H9 (cell line): ENCODE data around the gene LNPK. TPM values are rescaled to one million over a fixed set of nuclear protein-coding genes. Genes with fewer than 3 reads are reported as not detected.

Experiments
- DNase-seq: peaks from one replicate; pipeline ENCODE4 v3.0.0-alpha.2; 2017
- H2AFZ ChIP-seq: one replicate; pipeline ENCODE4 v1.6.1; 2013; ENCODE audit warnings: mild to moderate bottlenecking, low read length, control low read depth, moderate library complexity
- H2AK5ac ChIP-seq: 2 replicates; pipeline ENCODE4 v1.6.1; 2013; ENCODE audit warnings: low read length, control low read depth, mixed read lengths; ENCODE audit not compliant: insufficient read length
- H2BK120ac ChIP-seq: one replicate; pipeline ENCODE4 v1.6.1; 2013; ENCODE audit warnings: low read depth, mild to moderate bottlenecking, low read length, control low read depth, inconsistent platforms; ENCODE audit not compliant: poor library complexity, severe bottlenecking
- H2BK12ac ChIP-seq: 2 replicates; pipeline ENCODE4 v1.6.1; 2013; ENCODE audit warnings: low read length, control low read depth, mixed read lengths, low read depth; ENCODE audit not compliant: insufficient read length
- H2BK15ac ChIP-seq: 2 replicates; pipeline ENCODE4 v1.6.1; 2013; ENCODE audit warnings: low read depth, low read length, control low read depth
- H2BK20ac ChIP-seq: one replicate; pipeline ENCODE4 v1.6.1; 2013; ENCODE audit warnings: low read depth, mild to moderate bottlenecking, low read length, control low read depth, inconsistent platforms; ENCODE audit not compliant: poor library complexity, severe bottlenecking
- H2BK5ac ChIP-seq: 2 replicates; pipeline ENCODE4 v1.6.1; 2013; ENCODE audit warnings: low read length, control low read depth, mixed read lengths; ENCODE audit not compliant: insufficient read length
- H3K14ac ChIP-seq: 2 replicates; pipeline ENCODE4 v1.6.1; 2013; ENCODE audit warnings: low read length, control low read depth; ENCODE audit not compliant: insufficient read depth
- H3K18ac ChIP-seq: 2 replicates; pipeline ENCODE4 v1.6.1; 2013; ENCODE audit warnings: low read depth, mild to moderate bottlenecking, mixed read lengths, low read length, control low read depth; ENCODE audit not compliant: insufficient read length
- H3K23ac ChIP-seq: 2 replicates; pipeline ENCODE4 v1.6.1; 2013; ENCODE audit warnings: low read length, control low read depth, mixed read lengths, low read depth; ENCODE audit not compliant: insufficient read length
- H3K23me2 ChIP-seq: 2 replicates; pipeline ENCODE4 v1.6.1; 2013; ENCODE audit warnings: low read depth, mild to moderate bottlenecking, mixed read lengths, low read length, control low read depth; ENCODE audit not compliant: insufficient read length, poor library complexity, severe bottlenecking
- H3K27ac ChIP-seq: 2 replicates; pipeline ENCODE4 v1.5.1; 2013; ENCODE audit warnings: low read length, control low read depth, mixed read lengths, low read depth; ENCODE audit not compliant: insufficient read length
- H3K27me3 ChIP-seq: 2 replicates; pipeline ENCODE4 v1.6.1; 2013; ENCODE audit warnings: low read length, control low read depth, inconsistent platforms; ENCODE audit not compliant: insufficient read depth
- H3K4ac ChIP-seq: 2 replicates; pipeline ENCODE4 v1.6.1; 2013; ENCODE audit warnings: low read depth, mild to moderate bottlenecking, control low read depth, inconsistent platforms, low read length, moderate library complexity
- H3K4me1 ChIP-seq: 2 replicates; pipeline ENCODE4 v1.6.1; 2013; ENCODE audit warnings: low read length, control low read depth, inconsistent platforms; ENCODE audit not compliant: insufficient read depth
- H3K4me2 ChIP-seq: 2 replicates; pipeline ENCODE4 v1.6.1; 2013; ENCODE audit warnings: low read length, control low read depth, mixed read lengths; ENCODE audit not compliant: insufficient read length, insufficient read depth
- H3K56ac ChIP-seq: 2 replicates; pipeline ENCODE4 v1.6.1; 2013; ENCODE audit warnings: low read depth, mild to moderate bottlenecking, mixed read lengths, low read length, control low read depth; ENCODE audit not compliant: insufficient read length
- H3K79me1 ChIP-seq: 2 replicates; pipeline ENCODE4 v1.6.1; 2013; ENCODE audit warnings: low read depth, mild to moderate bottlenecking, moderate library complexity, low read length, control low read depth, inconsistent platforms; ENCODE audit not compliant: insufficient read depth, poor library complexity, severe bottlenecking
- H3K79me2 ChIP-seq: 2 replicates; pipeline ENCODE4 v1.6.1; 2013; ENCODE audit warnings: low read length, control low read depth, inconsistent platforms; ENCODE audit not compliant: insufficient read depth
- H3K9ac ChIP-seq: 2 replicates; pipeline ENCODE4 v1.6.1; 2013; ENCODE audit warnings: low read length, control low read depth, mixed read lengths; ENCODE audit not compliant: insufficient read length; ENCODE audit errors: extremely low read depth
- H3K9me3 ChIP-seq: one replicate; pipeline ENCODE4 v1.6.1; 2013; ENCODE audit warnings: low read depth, low read length, inconsistent platforms; ENCODE audit not compliant: control insufficient read depth
- H3T11ph ChIP-seq: one replicate; pipeline ENCODE4 v1.6.1; 2013; ENCODE audit warnings: mild to moderate bottlenecking, low read length, control low read depth, inconsistent platforms
- H4K20me1 ChIP-seq: one replicate; pipeline ENCODE4 v1.6.1; 2013; ENCODE audit not compliant: control insufficient read depth, insufficient read length, insufficient read depth
- H4K5ac ChIP-seq: 2 replicates; pipeline ENCODE4 v1.6.1; 2013; ENCODE audit warnings: low read depth, mild to moderate bottlenecking, mixed read lengths, low read length, control low read depth; ENCODE audit not compliant: insufficient read length
- H4K8ac ChIP-seq: replicated peaks from 2 replicates; pipeline ENCODE4 v1.6.1; 2013; ENCODE audit warnings: low read length, control low read depth, mixed read lengths, low read depth; ENCODE audit not compliant: insufficient read length
- H4K91ac ChIP-seq: 2 replicates; pipeline ENCODE4 v1.6.1; 2013; ENCODE audit warnings: low read depth, mild to moderate bottlenecking, moderate library complexity, mixed read lengths, low read length, control low read depth; ENCODE audit not compliant: insufficient read length
- H3K27ac Mint-ChIP-seq, 3 experiments: 2 replicates in 2 of 3; 3 replicates in 1 of 3; pipeline ENCODE4 v1.8.0; 2020 to 2021; ENCODE audit warnings: mixed read lengths in 3 of 3, mild to moderate bottlenecking in 1 of 3, moderate library complexity in 1 of 3
- H3K27me3 Mint-ChIP-seq: 2 replicates; pipeline ENCODE4 v1.8.0; 2021; ENCODE audit warnings: low read depth, mild to moderate bottlenecking, moderate library complexity, mixed read lengths
- H3K36me3 Mint-ChIP-seq, 3 experiments: 2 replicates in 2 of 3; 3 replicates in 1 of 3; pipeline ENCODE4 v1.8.0; 2020 to 2021; ENCODE audit warnings: low read depth in 3 of 3, mixed read lengths in 3 of 3; ENCODE audit not compliant: insufficient read depth in 1 of 3
- H3K4me1 Mint-ChIP-seq, 2 experiments: 2 replicates each; pipeline ENCODE4 v1.8.0; 2020; ENCODE audit warnings: mixed read lengths in 2 of 2
- H3K4me3 Mint-ChIP-seq, 2 experiments: 2 replicates in 1 of 2; 3 replicates in 1 of 2; pipeline ENCODE4 v1.8.0; 2020 to 2021; ENCODE audit warnings: mild to moderate bottlenecking in 2 of 2, mixed read lengths in 2 of 2, moderate library complexity in 1 of 2
- H3K9me3 Mint-ChIP-seq, 2 experiments: 2 replicates in 1 of 2; 3 replicates in 1 of 2; pipeline ENCODE4 v1.8.0; 2020; ENCODE audit warnings: mild to moderate bottlenecking in 2 of 2, mixed read lengths in 2 of 2, moderate library complexity in 1 of 2
- CTCF ChIP-seq: fragments of 200-600 bp; sonication (generic); conservative IDR thresholded peaks from 3 replicates; pipeline ENCODE4 v1.8.0; 2021; ENCODE audit warnings: antibody characterized with exemption, mild to moderate bottlenecking
- WGBS: extraction: QIAGEN DNeasy Blood & Tissue Kit; methylation state at CpG from one replicate; pipeline ENCODE4 v1.1.7; 2013; ENCODE audit warnings: missing lambda C conversion rate, low lambda C conversion rate, mixed read lengths; ENCODE audit not compliant: insufficient read length; ENCODE audit errors: extremely low coverage; 5-methylcytosine and 5-hydroxymethylcytosine counted together
- total RNA-seq: library from RNA; stranded (reverse); gene quantifications from 2 replicates; pipeline ENCODE4 v1.2.1, GENCODE V29; 2021

Gene LNPK
- total RNA-seq, 1 experiment from 2014 or later = 8.5 TPM

GRCh38 chr2:175890636-175891242 is 111.3 kb downstream of the LNPK start:
- H3T11ph ChIP-seq = no peak overlapping the region
- H3K23me2 ChIP-seq = no peaks in the 10 kb centered on the region
- H4K20me1 ChIP-seq = no peaks in the 10 kb centered on the region
- WGBS = no CpG with 5 or more reads among the region's 9 CpGs
- H3K27ac ChIP-seq = no peak overlapping the region
- no peaks in the 10 kb centered on the region for H3K9me3 ChIP-seq
- H4K5ac ChIP-seq = no peak overlapping the region
- no peak overlapping the region for H2BK15ac ChIP-seq
- no peak overlapping the region for H4K91ac ChIP-seq
- no peak overlapping the region for H2AFZ ChIP-seq
- peaks cover 6% of the 10 kb centered on the region; the same call in 1 of the 2 replicates for H3K27me3 Mint-ChIP-seq
- H3K9me3 Mint-ChIP-seq = peaks cover 0 to 2% of the 10 kb centered on the region in 2 experiments; a peak in 2 of 5 replicates
- no peak overlapping the region for H2BK20ac ChIP-seq
- H2BK120ac ChIP-seq = no peak overlapping the region
- no peaks in the 10 kb centered on the region for H3K27me3 ChIP-seq
- no peak for DNase-seq
- TF ChIP-seq CTCF = no peak
- no peak overlapping the region for H2BK5ac ChIP-seq
- no peak overlapping the region for H3K4me3 Mint-ChIP-seq
- H2BK12ac ChIP-seq = no peak overlapping the region
- no peaks in the 10 kb centered on the region for H3K4me1 ChIP-seq
- no peak overlapping the region for H3K9ac ChIP-seq
- H2AK5ac ChIP-seq = no peak overlapping the region
- no peaks in the 10 kb centered on the region for H3K4me1 Mint-ChIP-seq
- no peak overlapping the region for H3K18ac ChIP-seq
- H3K36me3 Mint-ChIP-seq = no peaks in the 10 kb centered on the region; a peak in 1 of 7 replicates
- H3K4me2 ChIP-seq = no peak overlapping the region
- no peak overlapping the region for H3K4ac ChIP-seq
- no peak overlapping the region for H3K56ac ChIP-seq
- no peaks in the 10 kb centered on the region for H3K79me2 ChIP-seq
- no peaks in the 10 kb centered on the region for H3K79me1 ChIP-seq
- H3K27ac Mint-ChIP-seq = no peak overlapping the region
- no peak overlapping the region for H4K8ac ChIP-seq
- no peak overlapping the region; the same call in 1 of the 2 replicates for H3K14ac ChIP-seq
- no peak overlapping the region for H3K23ac ChIP-seq
